ENCODE results near the gene PDE6A. TPM values are rescaled to one million over a fixed set of nuclear protein-coding genes. Genes with fewer than 3 reads are reported as not detected.

Gene PDE6A
- total and polyA plus RNA-seq, 2 of the 13 experiments (the other 11 are each of a cell fraction or from before 2014, with no cell fraction given), result 0.01 TPM; not detected in 1

DNA sequence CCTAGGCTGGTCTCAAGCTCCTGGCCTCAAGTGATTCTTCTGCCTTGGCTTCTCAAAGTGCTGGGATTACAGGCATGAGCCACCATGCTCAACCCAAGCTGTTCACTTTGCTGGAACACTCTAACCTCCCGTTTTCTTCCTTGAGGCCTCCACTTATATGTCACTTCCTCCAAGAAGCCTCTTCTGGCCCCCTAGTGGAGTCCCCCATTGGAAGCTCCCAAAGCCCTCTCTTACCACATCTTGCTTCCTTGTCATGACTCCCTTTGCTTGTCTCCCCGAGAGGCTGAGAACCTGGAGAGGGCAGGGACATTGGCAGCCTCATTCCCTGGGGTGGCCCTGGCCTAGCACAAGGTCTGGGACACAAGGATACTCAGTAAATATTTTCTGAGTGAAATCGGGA lies 80.8 kb downstream of the PDE6A start (continued):
- TF ChIP-seq CTCF (CRISPR knock-in tag; IDR thresholded peaks at IDR 0.05), result no peak
- TF ChIP-seq HNF4G (IDR thresholded peaks at IDR 0.05; ENCODE audit: borderline replicate concordance, low read depth, low read length), result no peak
- TF ChIP-seq HNF4G (CRISPR knock-in tag; IDR thresholded peaks at IDR 0.05; ENCODE audit: borderline replicate concordance, low read depth), result no peak

- DNase-seq (ENCODE audit: low spot score) (no peak), FAIRE-seq (no peak), ATAC-seq (no peak)
- ChIA-PET POLR2A (no interaction called here), CTCF (ENCODE audit: low intra/inter-chr PET ratio, low total read pairs) (no interaction called here)
- in situ Hi-C loops (cut with HindIII; ENCODE audit: extremely low pct_ligation_motif_present, low pct_unique_long_range_greater_than_20kb), result no loop called here
- H3K4me2 ChIP-seq (ENCODE audit: low read depth, low read length), result no peak overlapping the region
- intact Hi-C loops (cut with micrococcal nuclease; ENCODE audit: unreplicated experiment), result no loop called here
- no peaks in the 10 kb centered on the region for H4K20me1 ChIP-seq (ENCODE audit: insufficient read depth, low read length)
- no peak overlapping the region for H3K4me3 ChIP-seq (replicated peaks in 1 of 3; ENCODE audit: insufficient read depth in 1 of 3, low read depth in 2 of 3, low read length in 3 of 3)
- H3K27ac ChIP-seq (ENCODE audit: extremely low read length, insufficient read depth, low read length), result no peak overlapping the region
- BruUV-seq (replicated peaks), result no TSS peak
- WGBS (ENCODE audit: low lambda C conversion rate), result 70% methylated on average over 6 of the region's 13 CpGs
- no peaks in the 10 kb centered on the region for H3K36me3 ChIP-seq (replicated peaks in 1 of 2; ENCODE audit: control insufficient read depth in 1 of 2, insufficient read depth in 2 of 2, low read length in 2 of 2)
- H2AFZ ChIP-seq (ENCODE audit: low read length), result no peak overlapping the region
- H3K9me3 ChIP-seq (ENCODE audit: low read length), result no peaks in the 10 kb centered on the region
- no peak overlapping the region for H3K9ac ChIP-seq (ENCODE audit: insufficient read depth, low read depth, low read length)
- H3K79me2 ChIP-seq (ENCODE audit: insufficient read depth, low read length), result no peaks in the 10 kb centered on the region
- H3K27me3 ChIP-seq (ENCODE audit: control insufficient read depth in 1 of 2, insufficient read depth in 2 of 2, low read length in 2 of 2), result no peaks in the 10 kb centered on the region; a peak in 1 of 5 replicates
- H3K4me1 ChIP-seq (ENCODE audit: insufficient read depth, low read length), result no peaks in the 10 kb centered on the region
- TF ChIP-seq ZNF431 (CRISPR knock-in tag; IDR thresholded peaks at IDR 0.05; ENCODE audit: borderline replicate concordance, low read depth) (no peak), ZMYM4 (CRISPR knock-in tag; IDR thresholded peaks at IDR 0.05) (no peak), RFXANK (CRISPR knock-in tag; IDR thresholded peaks at IDR 0.05) (no peak)
- TF ChIP-seq, protein P1, sequence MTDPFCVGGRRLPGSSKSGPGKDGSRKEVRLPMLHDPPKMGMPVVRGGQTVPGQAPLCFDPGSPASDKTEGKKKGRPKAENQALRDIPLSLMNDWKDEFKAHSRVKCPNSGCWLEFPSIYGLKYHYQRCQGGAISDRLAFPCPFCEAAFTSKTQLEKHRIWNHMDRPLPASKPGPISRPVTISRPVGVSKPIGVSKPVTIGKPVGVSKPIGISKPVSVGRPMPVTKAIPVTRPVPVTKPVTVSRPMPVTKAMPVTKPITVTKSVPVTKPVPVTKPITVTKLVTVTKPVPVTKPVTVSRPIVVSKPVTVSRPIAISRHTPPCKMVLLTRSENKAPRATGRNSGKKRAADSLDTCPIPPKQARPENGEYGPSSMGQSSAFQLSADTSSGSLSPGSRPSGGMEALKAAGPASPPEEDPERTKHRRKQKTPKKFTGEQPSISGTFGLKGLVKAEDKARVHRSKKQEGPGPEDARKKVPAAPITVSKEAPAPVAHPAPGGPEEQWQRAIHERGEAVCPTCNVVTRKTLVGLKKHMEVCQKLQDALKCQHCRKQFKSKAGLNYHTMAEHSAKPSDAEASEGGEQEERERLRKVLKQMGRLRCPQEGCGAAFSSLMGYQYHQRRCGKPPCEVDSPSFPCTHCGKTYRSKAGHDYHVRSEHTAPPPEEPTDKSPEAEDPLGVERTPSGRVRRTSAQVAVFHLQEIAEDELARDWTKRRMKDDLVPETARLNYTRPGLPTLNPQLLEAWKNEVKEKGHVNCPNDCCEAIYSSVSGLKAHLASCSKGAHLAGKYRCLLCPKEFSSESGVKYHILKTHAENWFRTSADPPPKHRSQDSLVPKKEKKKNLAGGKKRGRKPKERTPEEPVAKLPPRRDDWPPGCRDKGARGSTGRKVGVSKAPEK (CRISPR knock-in tag; IDR thresholded peaks at IDR 0.05; ENCODE audit: borderline replicate concordance), result no peak
These were observed 81.4 kb downstream of the PDE6A start for GRCh38 chr5:149863176-149863575.
